Activated gamma-delta T cell treated with anti-CD3 and anti-CD28 coated beads, Interleukin-2, amount 50 U/mL, for 16 hours (primary cell): ENCODE measurements around the gene PLD5.
"Not testable (repeated sequence)": the region's sequence is repeated elsewhere in the genome, so short reads cannot be mapped to it uniquely, and the experiment has no call there.

ENCODE experiments used
- DNase-seq: peaks from one replicate; pipeline ENCODE4 v3.0.0-alpha.2; 2020; ENCODE audit warnings: low read depth

PLD5 gene

DNA sequence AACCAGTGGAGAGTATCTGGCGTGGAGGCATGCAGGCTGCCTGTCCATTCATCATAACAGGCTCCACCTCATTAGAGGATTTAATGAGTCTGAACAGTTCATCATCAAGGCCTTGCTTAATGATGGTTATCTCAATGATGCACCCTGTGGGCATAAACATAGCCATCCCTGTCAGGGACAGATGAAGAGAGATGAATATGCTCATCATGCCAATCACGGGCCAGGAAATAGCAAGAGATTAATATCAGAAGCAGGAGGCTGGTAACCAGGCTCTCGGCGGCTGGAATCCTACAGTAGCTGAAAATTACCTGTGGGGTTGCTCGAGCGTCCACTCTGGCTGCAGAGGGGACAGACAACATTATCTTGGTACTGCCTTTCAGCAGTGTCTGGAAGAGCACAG, 247.7 kb downstream of the PLD5 start:
- not testable (repeated sequence) for DNase-seq

DNA sequence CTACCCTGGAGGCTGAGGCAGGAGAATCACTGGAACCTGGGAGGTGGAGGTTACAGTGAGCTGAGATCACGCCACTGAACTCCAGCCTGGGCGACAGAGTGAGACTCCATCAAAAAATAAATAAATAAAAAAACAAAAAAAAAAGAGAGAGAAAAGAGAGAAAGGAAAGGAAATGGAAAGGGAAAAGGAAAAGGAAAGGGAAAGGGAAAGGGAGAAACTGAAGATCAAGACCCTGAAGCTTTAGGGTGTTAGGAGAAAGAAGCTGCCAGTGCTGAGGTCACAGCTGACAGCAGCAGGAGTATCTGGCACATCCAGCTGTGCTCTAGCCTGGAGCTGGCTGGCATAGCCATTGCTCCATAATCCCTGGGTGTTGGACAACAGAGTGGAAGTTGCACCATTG, 257.5 kb downstream of the PLD5 start:
- not testable (repeated sequence) for DNase-seq

DNA sequence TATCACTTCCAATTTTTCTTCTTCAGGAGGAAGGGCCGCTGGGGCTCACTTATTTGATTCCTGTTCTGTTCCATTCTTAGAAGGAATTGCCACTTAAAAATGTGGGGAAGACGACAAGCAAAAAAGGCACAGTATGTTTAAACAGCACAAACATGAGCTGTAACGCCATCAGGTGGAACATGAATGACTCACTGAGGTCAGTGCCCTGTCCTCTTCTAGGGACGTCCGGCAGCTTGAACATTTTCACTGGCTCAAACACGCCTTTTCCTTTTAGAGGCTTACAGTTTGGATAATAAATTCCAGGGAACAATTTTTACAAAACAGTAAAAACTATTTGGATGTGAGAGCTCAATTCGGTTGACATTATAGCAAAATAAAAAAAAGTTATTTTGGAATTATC, 260.1 kb downstream of the PLD5 start:
- not testable (repeated sequence) for DNase-seq

DNA sequence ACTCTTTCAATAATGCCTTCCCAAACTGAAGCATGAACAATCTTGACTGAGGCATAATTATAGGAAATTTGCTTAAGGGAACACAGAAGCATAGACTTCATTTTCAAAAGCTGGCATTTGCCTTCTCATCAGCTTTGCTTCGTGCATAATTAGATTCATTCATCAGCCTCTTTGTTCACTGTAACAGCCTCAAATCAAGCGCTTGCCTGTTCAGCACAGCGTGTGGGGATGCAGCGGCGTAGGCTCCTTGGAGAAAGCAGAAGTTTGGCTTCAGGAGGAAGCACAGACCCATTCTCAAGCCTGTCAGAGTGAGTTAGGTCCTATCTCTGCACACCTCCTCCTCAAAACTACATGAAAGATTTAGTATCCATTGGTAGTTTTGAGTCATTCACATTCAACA, 279.2 kb downstream of the PLD5 start:
- no peak for DNase-seq

DNA sequence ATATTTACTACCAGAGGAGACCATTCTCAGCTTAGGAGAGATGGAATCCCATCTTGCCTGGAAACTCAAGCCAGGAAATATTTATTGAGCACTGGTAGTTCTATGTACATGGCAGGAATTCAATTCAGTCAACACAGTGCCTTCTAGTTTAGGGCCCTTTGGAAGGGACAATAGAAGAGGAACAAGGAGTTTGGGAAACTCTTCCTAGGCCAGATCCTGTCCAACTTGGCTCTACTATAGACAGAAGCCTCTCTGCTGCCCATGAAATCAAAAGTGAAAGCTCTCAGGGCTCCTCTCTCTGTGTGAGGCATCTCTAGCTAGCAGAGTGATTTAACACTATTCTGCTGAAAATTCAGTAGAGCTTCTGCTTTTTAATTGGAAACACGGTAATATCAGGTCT, 281.0 kb downstream of the PLD5 start:
- no peak for DNase-seq

DNA sequence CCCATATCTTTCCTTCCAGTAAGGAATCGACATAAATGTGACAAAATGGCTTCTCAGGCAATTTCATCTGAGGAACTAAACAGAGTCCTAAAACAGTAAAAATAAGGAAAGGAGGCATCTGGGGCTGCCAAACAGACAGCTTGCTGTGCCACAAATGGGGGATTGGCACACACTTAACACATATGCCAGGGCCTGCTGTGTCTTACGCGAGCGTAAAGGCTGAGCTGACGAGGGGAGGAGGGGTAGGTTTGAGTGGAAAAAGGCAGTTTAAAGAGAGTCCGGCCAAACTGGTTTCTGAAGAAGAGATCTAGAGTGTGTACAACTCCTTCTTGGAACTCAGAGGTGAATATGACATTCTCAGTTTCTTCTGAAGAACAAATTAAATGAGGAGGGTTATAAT, 281.5 kb downstream of the PLD5 start:
- no peak for DNase-seq

DNA sequence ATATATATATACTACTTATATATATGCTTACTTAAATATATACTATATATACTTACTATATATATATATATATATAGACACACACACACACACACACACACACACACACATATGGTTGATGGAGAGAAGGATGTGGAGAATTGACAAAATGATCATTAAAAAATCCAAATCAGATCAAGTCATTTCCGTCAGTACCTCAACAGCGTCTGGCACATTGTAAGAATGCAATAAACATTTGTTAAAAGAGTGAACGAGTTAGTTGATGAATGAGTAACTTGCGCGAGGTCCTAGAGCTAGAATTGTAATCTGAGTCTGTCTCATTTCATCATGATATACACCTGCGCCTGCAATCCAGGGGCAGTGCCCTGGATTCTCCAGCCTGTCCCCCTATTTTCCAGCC, 282.6 kb downstream of the PLD5 start:
- DNase-seq = no peak

GRCh38 chr1:242240691-242241090, 283.8 kb downstream of the PLD5 start:
- DNase-seq = no peak

DNA sequence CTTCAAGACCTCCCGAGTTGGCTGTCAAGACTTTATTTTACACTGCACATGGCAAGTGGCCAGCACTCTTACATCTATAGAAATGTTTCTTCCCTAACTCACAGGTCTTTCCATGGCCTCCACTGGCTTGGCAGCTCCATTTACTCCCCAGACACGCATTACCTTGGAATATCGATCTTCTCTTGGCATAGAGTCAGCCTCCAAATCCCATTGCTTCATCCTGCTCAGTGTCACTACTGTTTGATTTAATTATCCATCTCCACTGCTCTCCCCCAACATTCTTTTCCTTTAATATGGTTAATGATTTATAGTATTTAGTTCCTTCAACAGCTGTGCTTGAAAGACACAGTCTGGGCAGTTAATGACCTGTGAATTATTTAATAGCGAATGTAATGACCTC, 284.4 kb downstream of the PLD5 start:
- DNase-seq = no peak

DNA sequence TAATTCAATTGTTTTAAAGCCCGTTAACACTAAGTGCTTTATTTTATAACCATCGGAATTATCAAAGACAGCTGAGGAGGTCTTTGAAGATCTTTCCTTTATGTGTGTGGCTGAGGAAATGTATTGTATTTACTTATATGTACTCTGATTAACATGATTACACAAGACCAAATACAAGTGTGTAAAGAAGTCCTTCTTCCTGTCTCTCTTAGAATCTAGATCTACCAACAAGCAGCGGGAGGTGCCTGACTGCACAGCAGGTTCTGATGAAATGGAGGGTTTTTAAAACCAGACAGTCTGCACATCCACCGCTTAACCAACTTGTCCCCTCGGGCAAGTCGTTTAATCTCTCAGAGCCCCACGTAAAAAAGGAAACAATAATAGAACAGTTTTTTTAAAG, 285.1 kb downstream of the PLD5 start:
- DNase-seq = no peak

DNA sequence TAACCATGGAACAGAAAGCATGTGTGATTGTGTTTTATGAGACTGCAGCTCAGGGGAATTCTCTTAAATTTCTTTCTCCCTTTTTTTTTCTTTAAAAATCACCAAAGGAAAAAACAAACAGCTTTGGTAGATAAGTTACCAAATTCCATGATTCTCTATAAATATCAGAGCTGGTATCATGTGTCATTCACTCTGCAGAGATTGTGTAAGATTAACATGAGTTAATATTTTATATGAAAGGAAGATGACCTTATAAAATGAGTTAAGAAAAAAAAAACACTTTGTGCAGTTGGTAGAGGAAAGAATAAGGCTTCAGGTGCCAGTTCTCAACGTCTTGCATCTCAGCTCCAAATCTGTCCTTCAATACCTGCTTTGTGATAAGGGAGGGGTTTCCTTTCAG, 287.4 kb downstream of the PLD5 start:
- DNase-seq = no peak

- no peak for DNase-seq
These were observed 295.5 kb downstream of the PLD5 start for GRCh38 chr1:242228991-242229390.

GRCh38 chr1:242225767-242226573, 298.5 kb downstream of the PLD5 start:
- DNase-seq = no peak

GRCh38 chr1:242224878-242225766, 299.4 kb downstream of the PLD5 start:
- not testable (repeated sequence) for DNase-seq

- DNase-seq = no peak
These were observed 300.0 kb downstream of the PLD5 start for GRCh38 chr1:242224461-242224860.

DNA sequence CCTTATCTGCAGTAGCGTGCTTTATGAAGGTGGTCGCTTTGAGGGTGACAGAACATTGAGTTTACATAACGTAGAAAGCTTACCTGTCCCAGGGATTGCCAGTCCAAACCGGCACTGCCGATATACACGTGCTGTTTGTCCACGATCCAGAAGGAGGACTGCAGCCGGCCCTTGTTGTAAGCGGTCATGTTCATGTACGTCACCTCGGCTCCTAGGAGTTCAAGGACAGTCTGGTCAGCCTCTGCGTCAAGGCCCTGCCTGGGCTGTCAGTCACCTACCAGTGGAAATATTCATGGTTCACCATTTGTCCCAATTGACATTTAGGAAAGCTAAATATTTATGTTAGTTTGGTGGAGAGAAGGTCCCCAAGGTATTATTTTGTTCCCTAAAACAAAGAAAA, 304.6 kb downstream of the PLD5 start:
- DNase-seq = no peak

GRCh38 chr1:242219298-242219901, 305.1 kb downstream of the PLD5 start:
- DNase-seq = no peak

DNA sequence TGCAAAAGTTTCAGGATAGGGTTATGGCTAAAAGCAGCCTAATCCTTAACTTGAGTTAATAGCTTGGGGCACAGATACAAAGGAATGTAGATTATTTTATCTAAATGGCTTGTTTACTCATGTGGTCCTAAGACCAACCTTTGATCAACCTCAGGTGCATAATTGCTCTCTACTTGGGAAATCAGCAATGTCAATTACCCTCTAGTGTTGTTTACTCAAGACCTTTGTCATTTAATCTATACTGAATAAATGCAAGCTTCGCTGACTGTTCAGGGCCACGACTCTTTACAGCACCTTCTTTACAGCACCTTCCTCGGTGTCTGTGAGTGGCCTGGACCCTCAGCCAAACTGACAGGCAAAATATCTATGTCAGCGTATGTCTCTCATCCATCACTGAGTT, 308.1 kb downstream of the PLD5 start:
- no peak for DNase-seq

GRCh38 chr1:242214455-242214854, 310.0 kb downstream of the PLD5 start:
- not testable (repeated sequence) for DNase-seq

GRCh38 chr1:242212961-242213360, 311.5 kb downstream of the PLD5 start:
- not testable (repeated sequence) for DNase-seq

GRCh38 chr1:242212401-242212800, 312.1 kb downstream of the PLD5 start:
- no peak for DNase-seq

- no peak for DNase-seq
These were observed 313.1 kb downstream of the PLD5 start for GRCh38 chr1:242211254-242212022.
